ENCODE results near the gene HPCAL4.

DNA sequence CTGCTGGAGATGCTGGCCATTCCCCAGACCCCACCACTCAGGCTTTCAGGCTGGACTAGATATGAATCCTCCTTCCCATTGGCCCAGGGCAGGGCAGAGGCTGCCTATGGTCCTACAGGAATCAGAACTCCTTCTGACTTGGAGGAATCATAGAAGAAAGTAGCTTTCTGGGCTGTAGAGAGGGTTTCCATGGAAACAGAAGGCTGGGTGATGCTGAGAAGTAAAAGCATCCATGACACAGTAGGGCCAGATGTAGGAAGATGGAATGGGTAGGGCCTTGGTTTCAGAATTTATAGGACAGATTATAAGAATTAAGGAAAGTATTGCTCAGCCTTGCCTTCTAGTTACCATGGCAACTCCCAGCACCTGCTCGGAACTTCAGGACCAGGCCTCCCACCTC is 28.4 kb downstream of the HPCAL4 start:
- TF ChIP-seq POLR2A (IDR thresholded peaks at IDR 0.05) (no peak), CTCF (IDR thresholded peaks at IDR 0.05) (no peak)
